ENCODE measurements around the gene GPANK1. TPM values are rescaled to one million over a fixed set of nuclear protein-coding genes. Genes with fewer than 3 reads are reported as not detected.

Gene GPANK1
- total and polyA plus RNA-seq, 2 of the 13 experiments (the other 11 are each of a cell fraction or from before 2014, with no cell fraction given), result 15.4 to 22.8 TPM

GRCh38 chr6:31665501-31666336 is 922 bp upstream of the GPANK1 start, which contains the start of gene CSNK2B (continued):
- TF ChIP-seq ZNF574 (CRISPR knock-in tag; IDR thresholded peaks at IDR 0.05), result peak; percentile 90
- TF ChIP-seq ZNF225 (CRISPR knock-in tag; IDR thresholded peaks at IDR 0.05), result no peak; the same call in 1 of the 2 replicates
- TF ChIP-seq SAP130 (CRISPR knock-in tag; IDR thresholded peaks at IDR 0.05; ENCODE audit: low read depth), result peak; percentile 94
- peak; percentile 44; the same call in 1 of the 2 replicates for TF ChIP-seq ZSCAN31 (CRISPR knock-in tag; IDR thresholded peaks at IDR 0.05; ENCODE audit: low read depth)
- TF ChIP-seq SNAPC4 (CRISPR knock-in tag; IDR thresholded peaks at IDR 0.05), result peak; percentile 61; the same call in 1 of the 2 replicates
- no peak for TF ChIP-seq HMG20B (CRISPR knock-in tag; conservative IDR thresholded peaks at IDR 0.05)
- no peak for TF ChIP-seq FOXM1 (CRISPR knock-in tag; IDR thresholded peaks at IDR 0.05)
- TF ChIP-seq ZNF570 (CRISPR knock-in tag; IDR thresholded peaks at IDR 0.05; ENCODE audit: borderline replicate concordance), result no peak
- TF ChIP-seq SOX5 (CRISPR knock-in tag; IDR thresholded peaks at IDR 0.05; ENCODE audit: borderline replicate concordance), result no peak
- TF ChIP-seq ZNF781 (CRISPR knock-in tag; IDR thresholded peaks at IDR 0.05; ENCODE audit: borderline replicate concordance, not compliant biosample characterization), result no peak
- peak; percentile 90; the same call in 1 of the 2 replicates for TF ChIP-seq ZNF576 (CRISPR knock-in tag; IDR thresholded peaks at IDR 0.05)
- no peak for TF ChIP-seq TSC22D2 (CRISPR knock-in tag; IDR thresholded peaks at IDR 0.05; ENCODE audit: borderline replicate concordance)
- 0 out of 2 replicates have a peak, but pooled peaks have one; percentile 69 for TF ChIP-seq ZNF660 (CRISPR knock-in tag; IDR thresholded peaks at IDR 0.05; ENCODE audit: borderline replicate concordance, low read depth)
- TF ChIP-seq NCOA5 (CRISPR knock-in tag; IDR thresholded peaks at IDR 0.05), result no peak
- TF ChIP-seq ZNF160 (CRISPR knock-in tag; IDR thresholded peaks at IDR 0.05), result no peak; the same call in 1 of the 2 replicates
- TF ChIP-seq SMAD3 (CRISPR knock-in tag; IDR thresholded peaks at IDR 0.05), result peak; percentile 23; the same call in 1 of the 2 replicates
- peak; percentile 79; the same call in 1 of the 2 replicates for TF ChIP-seq ATF1 (CRISPR knock-in tag; IDR thresholded peaks at IDR 0.05)
- peak; percentile 4; the same call in 1 of the 2 replicates for TF ChIP-seq ZNF652 (CRISPR knock-in tag; IDR thresholded peaks at IDR 0.05; ENCODE audit: borderline replicate concordance, low read depth)
- TF ChIP-seq NAIF1 (CRISPR knock-in tag; IDR thresholded peaks at IDR 0.05; ENCODE audit: borderline replicate concordance), result no peak
- no peak for TF ChIP-seq STAG1 (CRISPR knock-in tag; IDR thresholded peaks at IDR 0.05)

All from HepG2 (cell line).